ENCODE measurements around the gene CLN3. TPM values are rescaled to one million over a fixed set of nuclear protein-coding genes. Genes with fewer than 3 reads are reported as not detected.
A peak's percentile ranks its signal among the peaks of the same experiment; 100 is the strongest.

CLN3 gene
- total and polyA plus RNA-seq, 2 of the 13 experiments (the other 11 are each of a cell fraction or from before 2014, with no cell fraction given) = 23.4 to 46.8 TPM

- TF ChIP-seq PBX2 (CRISPR knock-in tag; IDR thresholded peaks at IDR 0.05) = peak; percentile 51
- no peak for TF ChIP-seq RFX5 (IDR thresholded peaks at IDR 0.05; ENCODE audit: low read depth, low read length)
- TF ChIP-seq SALL1 (CRISPR knock-in tag; IDR thresholded peaks at IDR 0.05) = peak; percentile 93
- TF ChIP-seq FIP1L1 (IDR thresholded peaks at IDR 0.05; ENCODE audit: borderline replicate concordance, insufficient read depth, low read depth, low read length) = no peak
- TF ChIP-seq STAG1 (CRISPR knock-in tag; IDR thresholded peaks at IDR 0.05) = peak; percentile 32
- no peak for TF ChIP-seq ZBTB14 (CRISPR knock-in tag; IDR thresholded peaks at IDR 0.05)
- TF ChIP-seq ZNF430 (CRISPR knock-in tag; IDR thresholded peaks at IDR 0.05) = no peak; the same call in 1 of the 2 replicates
- TF ChIP-seq MAFK (conservative IDR thresholded peaks at IDR 0.05 in 1 of 2, IDR thresholded peaks at IDR 0.05 in 1 of 2; ENCODE audit: low read length in 2 of 2) = no peak
- peak; percentile 86 for TF ChIP-seq ZNF792 (CRISPR knock-in tag; IDR thresholded peaks at IDR 0.05)
- peak; percentile 99 for TF ChIP-seq DPF2 (CRISPR knock-in tag; IDR thresholded peaks at IDR 0.05; ENCODE audit: borderline replicate concordance, low read depth)
- TF ChIP-seq ADNP (CRISPR knock-in tag; IDR thresholded peaks at IDR 0.05) = peak; percentile 78; the same call in 1 of the 2 replicates
- TF ChIP-seq ZNF556 (CRISPR knock-in tag; IDR thresholded peaks at IDR 0.05; ENCODE audit: borderline replicate concordance) = peak; percentile 82; the same call in 1 of the 2 replicates
- 0 out of 2 replicates have a peak, but pooled peaks have one; percentile 37 for TF ChIP-seq ZFY (CRISPR knock-in tag; IDR thresholded peaks at IDR 0.05)
- no peak for TF ChIP-seq ZNF660 (CRISPR knock-in tag; IDR thresholded peaks at IDR 0.05; ENCODE audit: borderline replicate concordance, low read depth)
- TF ChIP-seq ATF1 (CRISPR knock-in tag; IDR thresholded peaks at IDR 0.05) = peak; percentile 25; the same call in 1 of the 2 replicates
- no peak for TF ChIP-seq SP4 (CRISPR knock-in tag; IDR thresholded peaks at IDR 0.05)
- no peak; the same call in 1 of the 2 replicates for TF ChIP-seq ZBTB40 (IDR thresholded peaks at IDR 0.05)
- peak; percentile 65; the same call in 1 of the 2 replicates for TF ChIP-seq ZBTB40 (CRISPR knock-in tag; IDR thresholded peaks at IDR 0.05)
Observed at GRCh38 chr16:28526201-28527099, 34.6 kb upstream of the CLN3 start (continued).

All from HepG2 (cell line).